Spleen (tissue), 7 donors: Measurements from ENCODE around the gene LRRC7.

Source experiments
- CTCF ChIP-seq, 11 experiments: fragments of 200-600 bp in 7 of 11; fragments of 450-650 bp in 4 of 11; sonication (generic) in 4 of 11; IDR thresholded peaks in 8 of 11; conservative IDR thresholded peaks in 3 of 11; 1 replicate in 7 of 11; 2 replicates in 4 of 11; pipeline versions ENCODE4 v1.4.0 to v1.8.0; 2016 to 2021; ENCODE audit warnings: antibody characterized with exemption in 11 of 11, inconsistent platforms in 4 of 11, mild to moderate bottlenecking in 1 of 11
- POLR2AphosphoS5 ChIP-seq, 3 donors: sonication (generic); formaldehyde crosslinking; IDR thresholded peaks; one replicate each; pipeline ENCODE4 v1.5.1; 2017; ENCODE audit warnings: antibody characterized with exemption in 3 of 3
- donor health status: DM: no; HTN: no; CAD: no; lungs with moderate emphysema.
- donor health status: DM: no; HTN: no; CAD: no.
- donor health status: DM: no; HTN: no; CAD: no.

- TF ChIP-seq CTCF (IDR thresholded peaks at IDR 0.05 in 8 of 11, conservative IDR thresholded peaks at IDR 0.05 in 3 of 11) (no peak), POLR2AphosphoS5 (IDR thresholded peaks at IDR 0.05) (no peak)
These were observed 493.5 kb downstream of the LRRC7 start for GRCh38 chr1:70061231-70061630.
